ENCODE measurements around the gene IL21R. TPM values are rescaled to one million over a fixed set of nuclear protein-coding genes. Genes with fewer than 3 reads are reported as not detected.
A peak's percentile ranks its signal among the peaks of the same experiment; 100 is the strongest.

The IL21R gene
- total and polyA plus RNA-seq, 10 of the 15 experiments (the other 5 are each of a cell fraction or from before 2014, with no cell fraction given) = 5.3 to 138 (median 82.5) TPM

GRCh38 chr16:27439271-27440018, 37.5 kb downstream of the IL21R start:
- CTCF ChIA-PET = interaction anchor here (1.2 to 3.1 kb wide), 2 partner anchors 11 kb away, joined by 4 to 10 read pairs; no protein-coding TSS in a partner anchor
- ATAC-seq = no peak; the same call in 2 of the 3 replicates
- POLR2A ChIA-PET = interaction anchor here (0.7 to 1.7 kb wide), 2 partner anchors 8 to 123 kb away, joined by 4 to 6 read pairs; no protein-coding TSS in a partner anchor
- TF ChIP-seq EZH2 (IDR thresholded peaks at IDR 0.05; ENCODE audit: borderline replicate concordance, control insufficient read depth, low read depth, low read length) (no peak), IRF3 (IDR thresholded peaks at IDR 0.05) (no peak), SMC3 (IDR thresholded peaks at IDR 0.05; ENCODE audit: borderline replicate concordance, low read length) (no peak), USF1 (IDR thresholded peaks at IDR 0.05; ENCODE audit: borderline replicate concordance, extremely low read length, insufficient read depth, low read depth, low read length) (no peak), BRCA1 (IDR thresholded peaks at IDR 0.05; ENCODE audit: low read depth, low read length) (no peak), NFYA (IDR thresholded peaks at IDR 0.05; ENCODE audit: borderline replicate concordance, low read depth, low read length) (no peak), RAD51 (IDR thresholded peaks at IDR 0.05) (no peak), POLR2A (IDR thresholded peaks at IDR 0.05; ENCODE audit: low read depth, low read length) (peak; percentile 60), ETV6 (conservative IDR thresholded peaks at IDR 0.05 in 1 of 2, IDR thresholded peaks at IDR 0.05 in 1 of 2; ENCODE audit: borderline replicate concordance in 1 of 2, low read depth in 1 of 2) (no peak), NKRF (conservative IDR thresholded peaks at IDR 0.05) (no peak), BMI1 (IDR thresholded peaks at IDR 0.05; ENCODE audit: borderline replicate concordance) (no peak), USF2 (IDR thresholded peaks at IDR 0.05; ENCODE audit: borderline replicate concordance, low read depth, low read length) (no peak), NFXL1 (IDR thresholded peaks at IDR 0.05; ENCODE audit: borderline replicate concordance) (no peak), REST (IDR thresholded peaks at IDR 0.05; ENCODE audit: low read depth, low read length) (no peak)

More at GRCh38 chr16:27439271-27440018, 37.5 kb downstream of the IL21R start:
- TSS peak; percentile 28 for BruUV-seq (replicated peaks)
- H4K20me1 ChIP-seq (ENCODE audit: control insufficient read depth, insufficient read depth) = no peaks in the 10 kb centered on the region
- DNase-seq (ENCODE audit: low read depth, low spot score) = no peak
- no peak overlapping the region for H3K4me2 ChIP-seq (ENCODE audit: control insufficient read depth, insufficient read depth)
- ChIA-PET SMC1A (ENCODE audit: uncharacterized antibody, unreplicated experiment) (interaction anchor here (1.5 to 2.3 kb wide), 2 partner anchors 9 to 12 kb away, joined by 3 to 9 read pairs; no protein-coding TSS in a partner anchor), RAD21 (ENCODE audit: unreplicated experiment) (no interaction called here)
- peaks cover 5% of the 10 kb centered on the region for H3K79me2 ChIP-seq (ENCODE audit: control insufficient read depth, insufficient read depth, low read length)
- no peak overlapping the region for H3K27ac ChIP-seq (ENCODE audit: control insufficient read depth, insufficient read depth)
- FAIRE-seq = no peak
- H3K27me3 ChIP-seq (replicated peaks in 1 of 2; ENCODE audit: control insufficient read depth in 2 of 2, insufficient read depth in 2 of 2, low read length in 1 of 2) = no peaks in the 10 kb centered on the region
- no peak overlapping the region for H3K4me3 ChIP-seq
- WGBS (ENCODE audit: insufficient coverage, insufficient replicate concordance, low lambda C conversion rate, missing lambda C conversion rate) = 84% methylated on average over 18 of the region's 18 CpGs
- no peak overlapping the region for H2AFZ ChIP-seq (ENCODE audit: control insufficient read depth, low read depth, low read length)
- no peaks in the 10 kb centered on the region; the same call in 2 of the 3 replicates for H3K9me3 ChIP-seq (replicated peaks; ENCODE audit: control insufficient read depth, insufficient read depth, low read length)
- in situ Hi-C loops (cut with MboI) = no loop called here
- H3K9ac ChIP-seq (ENCODE audit: control insufficient read depth, insufficient read depth, low read length) = no peak overlapping the region
- H3K36me3 ChIP-seq (ENCODE audit: control insufficient read depth in 2 of 2, insufficient read depth in 2 of 2, low read length in 1 of 2) = peaks cover 70 to 79% of the 10 kb centered on the region in 2 experiments
- intact Hi-C loops (cut with micrococcal nuclease; ENCODE audit: unreplicated experiment) = no loop called here
- no peaks in the 10 kb centered on the region for H3K4me1 ChIP-seq (ENCODE audit: control insufficient read depth, insufficient read depth, low read length)
